ENCODE data around the gene IFT88. TPM values are rescaled to one million over a fixed set of nuclear protein-coding genes. Genes with fewer than 3 reads are reported as not detected.
A peak's percentile ranks its signal among the peaks of the same experiment; 100 is the strongest.

IFT88 gene
- total RNA-seq, 1 donor from 2014 or later = 4.9 TPM

- Histone ChIP-seq H3K9me3 (no peaks in the 10 kb centered on the region), H3K4me1 (no peaks in the 10 kb centered on the region), H3K36me3 (no peaks in the 10 kb centered on the region), H3K27me3 (no peaks in the 10 kb centered on the region), H3K4me3 (no peak overlapping the region), H3K27ac (no peak overlapping the region)
- no peak for TF ChIP-seq CTCF (IDR thresholded peaks at IDR 0.05)
- DNase-seq (ENCODE audit: low spot score in 2 of 2) = no peak
- intact Hi-C loops (cut with DNase I) = loop anchor here (10.0 kb wide), 1 partner anchor 695 kb away; the partner anchor contains the start of gene ZMYM5
Observed at GRCh38 chr13:20559659-20560356, 7.1 kb upstream of the IFT88 start.

GRCh38 chr13:20561741-20562140, 5.2 kb upstream of the IFT88 start:
- H3K27me3 ChIP-seq = no peaks in the 10 kb centered on the region
- no peak overlapping the region for H3K27ac ChIP-seq
- no peak for DNase-seq (ENCODE audit: low spot score in 2 of 2)
- intact Hi-C loops (cut with DNase I) = loop anchor here (10.0 kb wide), 1 partner anchor 697 kb away; the partner anchor contains the start of gene ZMYM5
- no peaks in the 10 kb centered on the region for H3K9me3 ChIP-seq
- H3K4me3 ChIP-seq = no peak overlapping the region
- H3K4me1 ChIP-seq = no peaks in the 10 kb centered on the region
- TF ChIP-seq CTCF (IDR thresholded peaks at IDR 0.05) = no peak
- H3K36me3 ChIP-seq = no peaks in the 10 kb centered on the region

GRCh38 chr13:20565115-20565736, 1.7 kb upstream of the IFT88 start:
- Histone ChIP-seq H3K9me3 (no peaks in the 10 kb centered on the region), H3K27me3 (no peaks in the 10 kb centered on the region), H3K36me3 (no peaks in the 10 kb centered on the region), H3K27ac (no peak overlapping the region), H3K4me3 (no peak overlapping the region), H3K4me1 (peaks cover 0 to 6% of the 10 kb centered on the region in 2 donors)
- DNase-seq (ENCODE audit: low spot score in 2 of 2) = no peak
- intact Hi-C loops (cut with DNase I) = loop anchor here (5.0 to 10.0 kb wide), 6 partner anchors 142 to 933 kb away; partner anchors contain the start of genes MPHOSPH8, XPO4, ZMYM2 and ZMYM5
- TF ChIP-seq CTCF (IDR thresholded peaks at IDR 0.05) = no peak

GRCh38 chr13:20566468-20566897, 474 bp upstream of the IFT88 start:
- Histone ChIP-seq H3K36me3 (no peaks in the 10 kb centered on the region), H3K27me3 (no peaks in the 10 kb centered on the region), H3K9me3 (no peaks in the 10 kb centered on the region), H3K4me3 (peak overlapping the region; percentile 60 to 85), H3K4me1 (peaks cover 0 to 6% of the 10 kb centered on the region in 2 donors), H3K27ac (peak overlapping the region; percentile 85 to 94)
- TF ChIP-seq CTCF (IDR thresholded peaks at IDR 0.05) = no peak
- no peak for DNase-seq (ENCODE audit: low spot score in 2 of 2)
- intact Hi-C loops (cut with DNase I) = loop anchor here (2.0 to 10.0 kb wide), 8 partner anchors 141 to 934 kb away; partner anchors contain the start of genes EEF1AKMT1, MPHOSPH8, XPO4 and ZMYM2

- H3K36me3 ChIP-seq = no peaks in the 10 kb centered on the region
- intact Hi-C loops (cut with DNase I) = loop anchor here (1.0 to 10.0 kb wide), 9 partner anchors 43 to 936 kb away; partner anchors contain the start of genes CRYL1, EEF1AKMT1, MPHOSPH8 and XPO4
- H3K9me3 ChIP-seq = no peaks in the 10 kb centered on the region
- no peak for TF ChIP-seq CTCF (IDR thresholded peaks at IDR 0.05)
- peak overlapping the region; percentile 60 to 85 for H3K4me3 ChIP-seq
- H3K27ac ChIP-seq = peak overlapping the region; percentile 85 to 94
- no peak for DNase-seq (ENCODE audit: low spot score in 2 of 2)
- peaks cover 0 to 6% of the 10 kb centered on the region in 2 donors for H3K4me1 ChIP-seq
- H3K27me3 ChIP-seq = no peaks in the 10 kb centered on the region
Observed at GRCh38 chr13:20567881-20568528, 1.0 kb downstream of the IFT88 start.
